ENCODE data around the gene MTA3.

DNA sequence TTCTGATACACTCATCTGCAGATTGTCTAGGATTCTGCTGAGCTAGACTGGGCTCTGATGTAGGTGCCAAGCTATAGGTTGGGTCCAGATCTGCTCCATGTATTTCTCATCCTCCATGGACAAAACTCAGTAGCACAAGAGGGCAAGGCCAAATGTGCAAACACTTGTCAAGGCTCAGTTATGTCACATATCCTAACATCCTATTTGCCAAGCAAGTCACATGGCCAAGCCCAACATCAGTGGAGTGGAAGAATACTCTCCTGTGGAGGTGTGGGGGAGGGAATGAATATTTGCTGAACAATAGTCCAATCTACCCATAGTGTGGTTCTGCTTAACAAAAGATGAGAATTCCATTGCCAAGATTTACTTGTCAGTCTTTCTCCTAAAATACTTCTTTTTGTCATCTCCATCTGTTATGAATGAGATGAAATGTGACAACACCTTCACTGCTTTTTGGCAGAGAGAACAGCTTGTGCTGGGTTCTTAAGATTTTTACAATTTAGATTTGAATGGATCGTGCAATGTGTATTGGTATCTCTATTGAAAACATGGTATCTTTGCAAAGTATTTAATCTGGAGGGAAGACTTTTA, 105.7 kb downstream of the MTA3 start:
- TF ChIP-seq POLR2A (IDR thresholded peaks at IDR 0.05) = no peak
- TF ChIP-seq, protein P1, sequence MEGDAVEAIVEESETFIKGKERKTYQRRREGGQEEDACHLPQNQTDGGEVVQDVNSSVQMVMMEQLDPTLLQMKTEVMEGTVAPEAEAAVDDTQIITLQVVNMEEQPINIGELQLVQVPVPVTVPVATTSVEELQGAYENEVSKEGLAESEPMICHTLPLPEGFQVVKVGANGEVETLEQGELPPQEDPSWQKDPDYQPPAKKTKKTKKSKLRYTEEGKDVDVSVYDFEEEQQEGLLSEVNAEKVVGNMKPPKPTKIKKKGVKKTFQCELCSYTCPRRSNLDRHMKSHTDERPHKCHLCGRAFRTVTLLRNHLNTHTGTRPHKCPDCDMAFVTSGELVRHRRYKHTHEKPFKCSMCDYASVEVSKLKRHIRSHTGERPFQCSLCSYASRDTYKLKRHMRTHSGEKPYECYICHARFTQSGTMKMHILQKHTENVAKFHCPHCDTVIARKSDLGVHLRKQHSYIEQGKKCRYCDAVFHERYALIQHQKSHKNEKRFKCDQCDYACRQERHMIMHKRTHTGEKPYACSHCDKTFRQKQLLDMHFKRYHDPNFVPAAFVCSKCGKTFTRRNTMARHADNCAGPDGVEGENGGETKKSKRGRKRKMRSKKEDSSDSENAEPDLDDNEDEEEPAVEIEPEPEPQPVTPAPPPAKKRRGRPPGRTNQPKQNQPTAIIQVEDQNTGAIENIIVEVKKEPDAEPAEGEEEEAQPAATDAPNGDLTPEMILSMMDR (IDR thresholded peaks at IDR 0.05 in 8 of 11, conservative IDR thresholded peaks at IDR 0.05 in 3 of 11) = no peak
- TF ChIP-seq POLR2AphosphoS5 (IDR thresholded peaks at IDR 0.05) = no peak
